B cell (primary cell): ENCODE results near the gene CELF4. TPM values are rescaled to one million over a fixed set of nuclear protein-coding genes. Genes with fewer than 3 reads are reported as not detected.

Experiments used
- ATAC-seq: fragments of 200-7000 bp; cut with Tn5 transposase; one replicate; pipeline ENCODE4 v1.10.0; 2021; ENCODE audit warnings: low read depth, mild to moderate bottlenecking, moderate number of reproducible peaks, moderate library complexity
- CTCF ChIA-PET: fragments of 350-600 bp; sonication (Branson Sonifier 250); formaldehyde crosslinking; loops from one replicate; lab custom pipeline; 2021; ENCODE audit warnings: antibody characterized with exemption, inconsistent platforms; lab: Charles Lee
- POLR2A ChIA-PET: fragments of 350-600 bp; sonication (Branson Sonifier 250); formaldehyde crosslinking; loops from one replicate; lab custom pipeline; 2021; ENCODE audit warnings: antibody characterized with exemption; lab: Charles Lee
- DNase-seq: peaks from one replicate; pipeline ENCODE4 v3.0.0; 2013
- H2AFZ ChIP-seq: 2 replicates; pipeline ENCODE4 v1.6.1; 2012; ENCODE audit warnings: mild to moderate bottlenecking, low read depth, low read length; ENCODE audit not compliant: insufficient read depth, poor library complexity, severe bottlenecking
- H3K27ac ChIP-seq, 2 donors: 1 replicate in 1 of 2; 2 replicates in 1 of 2; pipeline ENCODE4 v1.5.1; 2012 to 2013; ENCODE audit warnings: low read length in 2 of 2, mild to moderate bottlenecking in 2 of 2, moderate library complexity in 1 of 2
- H3K27me3 ChIP-seq, 4 experiments: fragments of 200-600 bp in 1 of 4; sonication (generic) in 1 of 4; replicated peaks in 1 of 4; 1 replicate in 2 of 4; 2 replicates in 2 of 4; pipeline versions ENCODE4 v1.6.1 to v1.7.0; 2013 to 2016; ENCODE audit warnings: low read length in 3 of 4, mild to moderate bottlenecking in 2 of 4, mixed read lengths in 1 of 4, moderate library complexity in 1 of 4; ENCODE audit not compliant: insufficient read depth in 4 of 4, control insufficient read depth in 3 of 4; ENCODE audit errors: control extremely low read depth in 1 of 4
- H3K36me3 ChIP-seq, 2 experiments: replicated peaks in 1 of 2; 1 replicate in 1 of 2; 2 replicates in 1 of 2; pipeline versions ENCODE4 v1.6.1 to v1.7.1; 2013; ENCODE audit warnings: low read length in 1 of 2; ENCODE audit not compliant: insufficient read depth in 2 of 2, control insufficient read depth in 1 of 2; ENCODE audit errors: control extremely low read depth in 1 of 2, extremely low read depth in 1 of 2
- H3K4me1 ChIP-seq, 2 donors: fragments of 200-600 bp in 1 of 2; sonication (generic) in 1 of 2; 1 replicate in 1 of 2; 2 replicates in 1 of 2; pipeline versions ENCODE4 v1.5.1 to v1.6.1; 2013 to 2017; ENCODE audit warnings: low read length in 2 of 2; ENCODE audit not compliant: control insufficient read depth in 2 of 2, insufficient read depth in 2 of 2
- H3K4me2 ChIP-seq: replicated peaks from 2 replicates; pipeline ENCODE3; 2012; ENCODE audit warnings: mild to moderate bottlenecking, low read depth, low read length; ENCODE audit not compliant: poor library complexity, severe bottlenecking
- H3K4me3 ChIP-seq, 5 experiments: fragments of 200-600 bp in 1 of 5; sonication (generic) in 1 of 5; 1 replicate in 3 of 5; 2 replicates in 2 of 5; pipeline versions ENCODE4 v1.5.1 to v1.7.0; 2011 to 2016; ENCODE audit warnings: low read length in 4 of 5, mild to moderate bottlenecking in 4 of 5, low read depth in 2 of 5, control low read depth in 1 of 5, moderate library complexity in 1 of 5; ENCODE audit not compliant: insufficient read depth in 1 of 5; ENCODE audit errors: control extremely low read depth in 1 of 5, extremely low read depth in 1 of 5
- H3K79me2 ChIP-seq: fragments of 200-600 bp; sonication (generic); one replicate; pipeline ENCODE4 v1.6.0; 2016; ENCODE audit warnings: low read length; ENCODE audit not compliant: control insufficient read depth, insufficient read depth
- H3K9ac ChIP-seq: fragments of 200-600 bp; sonication (generic); 2 replicates; pipeline ENCODE4 v1.6.1; 2017; ENCODE audit warnings: mild to moderate bottlenecking, low read length, moderate library complexity
- H3K9me3 ChIP-seq, 3 donors: one replicate each; pipeline versions ENCODE4 v1.6.1 to v1.7.1; 2013; ENCODE audit warnings: low read length in 2 of 3; ENCODE audit not compliant: control insufficient read depth in 2 of 3, insufficient read depth in 1 of 3; ENCODE audit errors: control extremely low read depth in 1 of 3
- H4K20me1 ChIP-seq: 2 replicates; pipeline ENCODE4 v1.6.0; 2012; ENCODE audit warnings: mild to moderate bottlenecking, low read length; ENCODE audit not compliant: insufficient read depth, control insufficient read depth, poor library complexity, severe bottlenecking
- H3K27ac Mint-ChIP-seq: one replicate; pipeline ENCODE4 v1.8.0; 2021; ENCODE audit warnings: mixed read lengths
- H3K27me3 Mint-ChIP-seq: one replicate; pipeline ENCODE4 v1.8.0; 2021; ENCODE audit warnings: mixed read lengths
- H3K4me1 Mint-ChIP-seq: one replicate; pipeline ENCODE4 v1.8.0; 2021; ENCODE audit warnings: mixed read lengths
- H3K4me3 Mint-ChIP-seq: one replicate; pipeline ENCODE4 v1.8.0; 2021; ENCODE audit warnings: mixed read lengths
- H3K9me3 Mint-ChIP-seq: one replicate; pipeline ENCODE4 v1.8.0; 2022; ENCODE audit warnings: mixed read lengths; ENCODE audit not compliant: insufficient read depth
- EZH2 ChIP-seq: IDR thresholded peaks from 2 replicates; pipeline ENCODE4 v1.6.1; 2012; ENCODE audit warnings: borderline replicate concordance, low read depth, mild to moderate bottlenecking, moderate library complexity, low read length; ENCODE audit not compliant: insufficient read depth, poor library complexity, severe bottlenecking
- WGBS: methylation state at CpG from one replicate; pipeline ENCODE4 v1.1.5; 2013; ENCODE audit warnings: missing lambda C conversion rate; ENCODE audit not compliant: insufficient coverage; 5-methylcytosine and 5-hydroxymethylcytosine counted together
- intact Hi-C: fragments of 100-400 bp; cut with micrococcal nuclease; formaldehyde crosslinking; loops from one replicate; pipeline ENCODE4 v1.10.0; 2022
- polyA plus RNA-seq: library from polyadenylated mRNA; depleted of rRNA; stranded (reverse); fragments of >200 nt; gene quantifications from 2 replicates; pipeline ENCODE4 v1.2.3, GENCODE V29; 2012
- total RNA-seq, 2 donors: library from RNA; stranded (reverse); fragments of 120-200 nt in 1 of 2; gene quantifications; 1 replicate in 1 of 2; 2 replicates in 1 of 2; pipeline versions ENCODE4 v1.2.3 to v1.2.4, GENCODE V29; 2013 to 2022
- TF ChIP-seq, protein P1 (sequence below): fragments of 200-600 bp; IDR thresholded peaks from one replicate; pipeline ENCODE4 v1.8.0; 2022; ENCODE audit warnings: antibody characterized with exemption, mild to moderate bottlenecking

CELF4 gene
- total and polyA plus RNA-seq, 2 donors (not counting 1 experiment from before 2014, with no cell fraction given): not detected

DNA sequence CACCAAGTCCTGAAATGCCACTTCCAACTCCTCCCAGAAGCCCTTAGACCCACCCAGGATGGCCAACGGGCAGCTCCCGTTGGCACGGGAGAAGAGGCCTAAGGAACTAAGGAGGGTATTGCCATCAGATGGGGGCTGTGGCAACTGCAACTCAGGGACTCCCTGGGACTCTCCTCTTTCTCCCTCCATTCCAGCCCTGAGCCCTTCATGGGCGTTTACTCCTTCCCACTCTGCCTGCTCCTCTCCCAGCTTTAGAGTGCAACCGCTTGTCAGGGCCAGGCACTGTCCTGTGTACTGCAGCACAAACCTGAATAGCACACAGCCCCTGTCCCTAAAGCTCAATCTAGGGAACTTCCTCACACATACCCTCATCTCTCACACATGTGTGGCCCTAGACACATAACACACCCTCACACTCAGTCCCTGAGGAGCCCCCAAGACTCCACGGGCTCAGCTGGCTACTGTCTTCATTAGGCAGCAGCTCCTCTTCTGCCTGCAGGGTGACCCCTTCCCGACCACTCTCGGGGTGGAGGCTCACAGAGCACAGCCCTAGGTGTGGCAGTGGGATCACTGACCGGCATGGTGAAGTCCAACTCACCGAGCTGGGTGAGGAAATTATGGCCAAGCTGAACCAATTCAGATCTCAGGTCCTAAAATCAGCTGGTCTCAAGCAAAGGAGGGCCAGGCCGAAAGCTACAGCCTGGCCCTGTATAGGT, 316.3 kb downstream of the CELF4 start:
- Mint-ChIP-seq H3K27me3 (peaks cover 57% of the 10 kb centered on the region), H3K4me3 (no peak overlapping the region), H3K4me1 (peaks cover 4% of the 10 kb centered on the region), H3K9me3 (no peaks in the 10 kb centered on the region), H3K27ac (no peak overlapping the region)
- no peaks in the 10 kb centered on the region for H3K79me2 ChIP-seq
- intact Hi-C loops: no loop called here
- H3K9ac ChIP-seq: no peak overlapping the region
- no peak overlapping the region for H2AFZ ChIP-seq
- no peak overlapping the region for H3K4me2 ChIP-seq
- no peak overlapping the region for H3K27ac ChIP-seq
- H3K36me3 ChIP-seq: no peaks in the 10 kb centered on the region
- H3K4me3 ChIP-seq: no peak overlapping the region
- ChIA-PET POLR2A (no interaction called here), CTCF (no interaction called here)
- peaks cover 0 to 4% of the 10 kb centered on the region in 2 donors for H3K4me1 ChIP-seq
- peaks cover 0 to 32% (median 8%) of the 10 kb centered on the region in 4 experiments for H3K27me3 ChIP-seq
- 85% methylated on average over 11 of the region's 11 CpGs for WGBS
- H3K9me3 ChIP-seq: peaks cover 0 to 14% (median 0%) of the 10 kb centered on the region in 3 donors
- DNase-seq: no peak
- ATAC-seq: no peak
- no peaks in the 10 kb centered on the region for H4K20me1 ChIP-seq
- TF ChIP-seq, protein P1, sequence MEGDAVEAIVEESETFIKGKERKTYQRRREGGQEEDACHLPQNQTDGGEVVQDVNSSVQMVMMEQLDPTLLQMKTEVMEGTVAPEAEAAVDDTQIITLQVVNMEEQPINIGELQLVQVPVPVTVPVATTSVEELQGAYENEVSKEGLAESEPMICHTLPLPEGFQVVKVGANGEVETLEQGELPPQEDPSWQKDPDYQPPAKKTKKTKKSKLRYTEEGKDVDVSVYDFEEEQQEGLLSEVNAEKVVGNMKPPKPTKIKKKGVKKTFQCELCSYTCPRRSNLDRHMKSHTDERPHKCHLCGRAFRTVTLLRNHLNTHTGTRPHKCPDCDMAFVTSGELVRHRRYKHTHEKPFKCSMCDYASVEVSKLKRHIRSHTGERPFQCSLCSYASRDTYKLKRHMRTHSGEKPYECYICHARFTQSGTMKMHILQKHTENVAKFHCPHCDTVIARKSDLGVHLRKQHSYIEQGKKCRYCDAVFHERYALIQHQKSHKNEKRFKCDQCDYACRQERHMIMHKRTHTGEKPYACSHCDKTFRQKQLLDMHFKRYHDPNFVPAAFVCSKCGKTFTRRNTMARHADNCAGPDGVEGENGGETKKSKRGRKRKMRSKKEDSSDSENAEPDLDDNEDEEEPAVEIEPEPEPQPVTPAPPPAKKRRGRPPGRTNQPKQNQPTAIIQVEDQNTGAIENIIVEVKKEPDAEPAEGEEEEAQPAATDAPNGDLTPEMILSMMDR: no peak
- no peak for TF ChIP-seq EZH2

DNA sequence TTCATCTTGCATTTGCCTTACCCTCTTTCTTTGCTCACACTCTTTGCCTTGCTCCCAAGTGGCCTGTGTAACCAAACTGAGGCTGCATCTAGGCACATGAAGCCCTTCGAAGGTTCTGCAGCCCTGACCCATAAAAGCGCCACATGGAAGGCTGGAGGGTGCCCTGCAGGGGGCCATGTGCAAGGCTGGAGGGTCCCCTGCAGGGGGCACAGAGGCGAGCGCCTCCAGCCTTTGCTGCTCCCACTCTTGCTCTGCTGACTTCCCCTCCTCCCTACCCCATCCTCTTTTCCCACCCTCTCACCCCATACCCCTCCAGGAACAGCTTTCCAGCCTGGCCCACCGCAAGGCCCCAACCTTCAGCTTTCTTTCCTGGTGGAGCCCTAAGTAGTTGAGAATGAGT, 317.3 kb downstream of the CELF4 start:
- POLR2A ChIA-PET: no interaction called here

More for the DNA sequence above, 317.3 kb downstream of the CELF4 start:
- 82% methylated on average over 5 of the region's 5 CpGs for WGBS
- H3K27me3 ChIP-seq: peaks cover 0 to 30% (median 8%) of the 10 kb centered on the region in 4 experiments
- Mint-ChIP-seq H3K27me3 (peaks cover 64% of the 10 kb centered on the region), H3K4me1 (peaks cover 6% of the 10 kb centered on the region), H3K9me3 (no peaks in the 10 kb centered on the region), H3K4me3 (no peak overlapping the region), H3K27ac (no peak overlapping the region)
- intact Hi-C loops: no loop called here
- H3K9ac ChIP-seq: no peak overlapping the region
- no peaks in the 10 kb centered on the region for H4K20me1 ChIP-seq
- peaks cover 0 to 11% (median 0%) of the 10 kb centered on the region in 3 donors for H3K9me3 ChIP-seq
- H3K27ac ChIP-seq: no peak overlapping the region
- no peak for DNase-seq
- peaks cover 0 to 5% of the 10 kb centered on the region in 2 donors for H3K4me1 ChIP-seq
- H3K79me2 ChIP-seq: no peaks in the 10 kb centered on the region
- H2AFZ ChIP-seq: no peak overlapping the region
- TF ChIP-seq, protein P1: no peak
- no peak for TF ChIP-seq EZH2
- CTCF ChIA-PET: interaction anchor here (0.6 kb wide), 1 partner anchor 57 kb away, joined by 3 read pairs; no protein-coding TSS in a partner anchor
- H3K4me3 ChIP-seq: no peak overlapping the region
- no peaks in the 10 kb centered on the region for H3K36me3 ChIP-seq
- no peak overlapping the region for H3K4me2 ChIP-seq
- no peak for ATAC-seq
